Left hindlimb (tissue), 1 donor: ENCODE measurements around the gene CLMN.

Experiments used
- DNase-seq: peaks from one replicate; pipeline ENCODE4 v3.0.0-alpha.2; 2018

Gene CLMN, protein sequence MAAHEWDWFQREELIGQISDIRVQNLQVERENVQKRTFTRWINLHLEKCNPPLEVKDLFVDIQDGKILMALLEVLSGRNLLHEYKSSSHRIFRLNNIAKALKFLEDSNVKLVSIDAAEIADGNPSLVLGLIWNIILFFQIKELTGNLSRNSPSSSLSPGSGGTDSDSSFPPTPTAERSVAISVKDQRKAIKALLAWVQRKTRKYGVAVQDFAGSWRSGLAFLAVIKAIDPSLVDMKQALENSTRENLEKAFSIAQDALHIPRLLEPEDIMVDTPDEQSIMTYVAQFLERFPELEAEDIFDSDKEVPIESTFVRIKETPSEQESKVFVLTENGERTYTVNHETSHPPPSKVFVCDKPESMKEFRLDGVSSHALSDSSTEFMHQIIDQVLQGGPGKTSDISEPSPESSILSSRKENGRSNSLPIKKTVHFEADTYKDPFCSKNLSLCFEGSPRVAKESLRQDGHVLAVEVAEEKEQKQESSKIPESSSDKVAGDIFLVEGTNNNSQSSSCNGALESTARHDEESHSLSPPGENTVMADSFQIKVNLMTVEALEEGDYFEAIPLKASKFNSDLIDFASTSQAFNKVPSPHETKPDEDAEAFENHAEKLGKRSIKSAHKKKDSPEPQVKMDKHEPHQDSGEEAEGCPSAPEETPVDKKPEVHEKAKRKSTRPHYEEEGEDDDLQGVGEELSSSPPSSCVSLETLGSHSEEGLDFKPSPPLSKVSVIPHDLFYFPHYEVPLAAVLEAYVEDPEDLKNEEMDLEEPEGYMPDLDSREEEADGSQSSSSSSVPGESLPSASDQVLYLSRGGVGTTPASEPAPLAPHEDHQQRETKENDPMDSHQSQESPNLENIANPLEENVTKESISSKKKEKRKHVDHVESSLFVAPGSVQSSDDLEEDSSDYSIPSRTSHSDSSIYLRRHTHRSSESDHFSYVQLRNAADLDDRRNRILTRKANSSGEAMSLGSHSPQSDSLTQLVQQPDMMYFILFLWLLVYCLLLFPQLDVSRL

DNA sequence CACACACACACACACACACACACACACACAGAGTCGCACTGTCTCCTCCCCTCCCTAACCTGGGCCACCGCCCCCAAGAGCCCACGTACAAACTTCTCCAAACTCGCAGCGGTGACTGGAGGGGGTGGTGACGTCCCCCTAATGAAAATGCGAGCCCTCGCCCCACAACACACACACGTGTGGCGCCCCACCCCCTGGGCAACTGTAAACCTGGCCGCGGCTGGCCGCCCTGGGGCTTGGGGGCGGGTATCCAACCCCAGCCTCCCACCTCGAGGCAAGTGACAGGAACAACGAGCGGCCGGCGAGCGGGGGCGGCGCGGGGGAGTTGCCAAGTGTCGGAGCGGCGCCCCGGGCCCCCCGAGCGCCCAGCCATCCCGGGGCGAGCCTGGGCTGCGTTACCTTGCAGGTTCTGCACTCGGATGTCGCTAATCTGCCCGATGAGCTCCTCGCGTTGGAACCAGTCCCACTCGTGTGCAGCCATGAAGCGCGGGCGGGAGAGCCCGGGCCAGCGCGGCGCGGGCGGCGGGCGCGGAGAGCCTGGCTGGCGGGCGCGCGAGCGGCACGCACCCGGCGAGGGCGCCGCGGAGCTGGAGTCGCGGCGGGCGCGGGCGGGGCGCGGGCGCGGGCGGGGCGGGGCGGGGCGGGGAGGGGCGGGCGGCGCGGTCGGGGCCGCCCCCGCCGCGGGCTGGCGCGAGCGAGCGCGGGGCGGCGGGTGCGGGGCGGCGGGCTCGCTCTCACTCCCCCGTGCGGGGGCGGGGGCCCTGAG lies at the start of gene CLMN:
Gene CLMN (minus strand): TSS at position 597 of the 766 bp plus-strand sequence. CDS start 116 bp downstream, at position 481.
- DNase-seq = peak; percentile 66

DNA sequence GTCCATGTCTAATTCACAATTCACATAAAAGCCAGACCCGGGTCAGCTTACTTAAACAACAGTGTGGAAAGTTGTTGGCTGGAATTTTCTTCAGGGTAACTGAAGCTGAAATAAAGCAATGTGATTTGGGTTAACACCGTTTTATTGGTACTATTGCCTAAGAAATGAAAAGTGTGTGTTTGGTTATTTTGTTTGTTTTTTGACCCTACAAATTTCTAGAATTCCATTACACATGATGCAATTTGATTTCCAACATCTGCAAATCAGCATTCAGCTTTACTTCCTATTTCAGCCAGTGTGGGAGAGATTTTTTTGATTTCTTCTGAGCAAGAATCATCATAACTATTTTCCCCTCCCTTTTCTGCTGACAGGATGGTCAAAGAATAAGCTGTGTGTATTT lies 45.7 kb upstream of the CLMN start:
- DNase-seq = no peak

DNA sequence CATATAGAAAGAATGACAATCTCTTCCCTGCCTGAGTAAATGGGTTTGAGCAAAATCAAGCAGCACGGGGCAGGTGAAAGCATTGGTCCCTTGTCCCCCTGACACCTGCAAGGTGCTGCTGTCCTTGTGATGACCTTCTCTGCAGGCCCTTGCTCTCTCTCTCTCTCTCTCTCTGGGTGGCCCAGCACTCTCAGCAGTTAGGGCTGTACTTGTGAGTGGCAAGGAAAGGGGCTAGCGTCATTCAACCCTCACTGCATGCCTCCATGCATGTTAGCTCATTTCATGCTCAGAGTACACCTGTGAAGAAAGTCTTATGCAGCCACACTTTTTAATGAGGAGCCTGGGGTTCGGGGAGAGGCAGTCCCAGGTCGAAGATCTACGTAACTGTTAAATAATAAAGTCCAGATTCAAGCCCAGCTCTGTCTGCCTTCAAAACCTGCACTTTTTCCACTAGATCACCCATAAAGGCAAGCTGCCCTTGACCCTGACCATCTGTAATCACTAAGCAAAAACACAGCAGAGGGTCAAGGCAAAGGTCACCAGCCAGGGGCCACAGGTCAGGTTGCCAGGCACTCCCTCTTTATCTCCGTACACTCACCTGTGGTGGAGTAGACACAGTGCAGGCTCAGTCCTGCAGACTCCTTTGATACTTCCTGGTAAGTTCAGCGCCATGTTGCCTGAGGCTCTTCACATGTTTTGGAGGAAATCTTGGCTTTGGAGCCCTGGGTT lies 44.9 kb upstream of the CLMN start:
- DNase-seq = no peak

DNA sequence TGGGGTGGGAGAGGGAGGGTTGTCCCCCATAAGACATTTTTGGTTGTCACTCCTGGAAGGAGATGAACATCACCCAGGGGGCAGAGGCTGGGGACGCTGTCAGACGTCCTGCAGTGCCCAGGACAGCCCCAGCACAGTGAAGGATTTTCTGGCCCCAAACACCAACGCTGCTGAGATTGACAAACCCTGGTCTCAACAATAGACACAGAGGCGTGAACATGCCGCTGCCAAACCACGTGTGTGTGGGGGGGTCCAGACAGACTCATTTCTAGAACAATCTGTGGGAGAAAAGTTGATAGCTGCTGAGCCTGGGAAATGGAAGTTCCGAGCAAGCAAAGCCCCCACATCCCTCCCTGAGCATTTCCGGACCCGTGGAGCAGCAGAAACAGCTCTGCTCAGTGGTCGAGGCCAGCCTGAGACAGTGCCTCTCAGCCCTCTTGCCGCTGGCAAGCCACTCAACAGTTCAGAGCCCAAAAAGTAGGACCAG lies 43.8 kb upstream of the CLMN start:
- no peak for DNase-seq

DNA sequence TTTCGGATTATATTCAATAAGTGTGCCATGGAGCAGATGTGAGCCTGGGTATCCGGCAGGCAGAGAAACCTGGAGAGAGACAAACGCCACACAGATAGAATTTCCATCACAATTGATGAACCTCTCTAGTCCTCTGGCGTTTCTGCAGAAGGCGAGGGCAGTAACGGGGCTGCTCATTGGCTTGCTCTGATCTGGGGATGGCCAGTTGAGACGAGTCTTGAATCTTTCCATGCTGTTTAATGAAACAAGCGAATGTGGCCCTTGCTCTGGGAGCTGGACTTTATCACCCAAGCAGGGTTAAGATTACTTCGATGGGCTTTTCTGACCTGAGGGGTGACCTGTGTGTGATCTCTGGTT lies 42.4 kb upstream of the CLMN start:
- DNase-seq = no peak

DNA sequence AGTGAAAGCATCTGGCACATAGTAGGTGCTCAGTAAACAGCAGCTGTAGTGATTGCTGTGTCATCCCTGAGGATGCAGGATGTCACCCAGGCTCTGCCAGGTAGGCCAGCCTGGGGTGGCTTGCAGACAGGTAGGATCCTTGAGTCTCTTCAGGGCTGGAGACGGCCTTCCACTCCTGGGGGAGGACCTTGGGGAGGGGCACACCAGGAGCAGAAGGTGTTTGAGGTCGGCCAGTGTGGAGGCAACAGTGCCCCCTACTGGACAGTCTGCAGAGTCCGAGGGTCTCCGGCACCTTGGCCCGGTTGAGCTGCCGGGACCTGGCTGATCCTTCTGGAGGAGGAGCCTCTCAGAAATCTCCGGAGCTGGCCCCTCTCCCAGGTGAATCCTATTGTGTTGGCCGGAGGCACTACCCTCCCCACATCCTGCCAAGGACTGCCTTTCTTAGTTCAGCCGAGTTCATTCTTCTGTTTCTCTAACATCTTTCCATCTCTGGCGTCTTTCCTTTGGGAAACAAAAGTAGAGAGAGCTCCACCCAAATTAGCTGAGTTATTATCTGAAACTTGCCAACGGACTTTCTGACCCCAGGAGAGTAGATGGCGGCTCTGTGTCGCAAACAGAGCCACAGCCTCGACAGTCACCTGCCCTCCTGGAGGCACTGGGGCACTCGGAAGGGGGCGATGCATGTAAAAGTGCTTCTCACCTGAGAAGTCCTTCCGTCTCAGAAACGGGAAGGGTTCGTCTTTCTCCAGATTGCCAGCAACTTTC lies 41.8 kb upstream of the CLMN start:
- no peak for DNase-seq

DNA sequence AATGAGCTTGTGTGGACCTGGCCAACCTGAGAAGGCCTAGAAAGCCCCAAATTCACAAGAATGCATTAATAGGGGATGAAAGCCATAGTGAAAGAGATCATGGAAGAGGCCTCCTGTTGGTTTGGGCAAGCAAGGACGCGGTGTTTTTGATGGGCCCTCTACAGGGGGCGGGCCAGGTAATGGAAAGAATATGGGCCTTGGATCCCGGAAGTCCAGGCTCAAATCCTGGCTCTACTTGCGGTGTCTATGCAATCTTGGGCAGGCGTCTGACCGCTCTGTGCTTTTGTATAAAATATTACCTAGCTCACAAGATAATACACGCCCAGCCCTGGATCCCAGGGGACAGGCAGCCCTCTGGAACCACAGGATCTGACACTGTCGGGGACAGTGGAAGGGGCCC lies 41.1 kb upstream of the CLMN start:
- DNase-seq = no peak

DNA sequence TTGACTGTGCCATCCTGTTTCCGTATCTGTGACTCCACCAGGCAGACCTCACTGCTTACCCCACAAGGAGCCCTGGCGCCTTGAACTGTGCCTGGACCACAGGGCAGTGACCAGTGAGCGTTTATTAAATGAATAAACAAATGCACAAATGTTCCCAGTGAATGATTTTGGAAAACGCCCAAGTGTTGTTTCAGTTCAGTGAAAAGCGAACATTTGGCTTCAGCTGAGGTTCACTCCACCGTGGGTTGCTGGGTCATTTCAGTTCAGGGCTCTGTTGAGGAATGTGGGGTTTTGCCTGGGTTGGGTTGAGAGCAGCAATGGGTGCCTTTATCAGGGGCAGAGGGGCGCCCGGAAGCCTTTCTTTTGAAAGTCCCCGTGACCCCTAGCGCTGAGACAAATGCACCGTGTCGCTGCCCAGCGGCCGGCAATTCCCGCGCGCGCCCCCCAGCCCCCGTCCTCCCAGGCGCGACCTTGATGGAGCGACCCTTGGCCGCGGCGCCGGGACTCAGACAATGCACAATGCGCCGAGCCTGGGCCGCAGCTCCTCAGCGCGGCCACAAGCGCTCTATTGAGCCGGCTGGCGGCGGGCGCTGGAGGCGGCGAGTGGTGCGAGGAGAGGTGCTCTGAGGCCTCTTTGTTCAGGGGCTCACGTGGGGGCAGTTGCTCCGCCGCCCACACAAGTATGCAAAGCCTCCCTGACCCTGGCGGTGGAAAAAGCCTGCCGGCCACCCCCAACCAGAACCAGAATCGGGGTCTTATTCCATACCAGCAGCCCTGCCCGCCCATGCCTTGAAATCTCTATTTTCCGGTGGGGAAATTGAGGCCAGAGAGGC lies 40.5 kb upstream of the CLMN start:
- peak; percentile 59 for DNase-seq

DNA sequence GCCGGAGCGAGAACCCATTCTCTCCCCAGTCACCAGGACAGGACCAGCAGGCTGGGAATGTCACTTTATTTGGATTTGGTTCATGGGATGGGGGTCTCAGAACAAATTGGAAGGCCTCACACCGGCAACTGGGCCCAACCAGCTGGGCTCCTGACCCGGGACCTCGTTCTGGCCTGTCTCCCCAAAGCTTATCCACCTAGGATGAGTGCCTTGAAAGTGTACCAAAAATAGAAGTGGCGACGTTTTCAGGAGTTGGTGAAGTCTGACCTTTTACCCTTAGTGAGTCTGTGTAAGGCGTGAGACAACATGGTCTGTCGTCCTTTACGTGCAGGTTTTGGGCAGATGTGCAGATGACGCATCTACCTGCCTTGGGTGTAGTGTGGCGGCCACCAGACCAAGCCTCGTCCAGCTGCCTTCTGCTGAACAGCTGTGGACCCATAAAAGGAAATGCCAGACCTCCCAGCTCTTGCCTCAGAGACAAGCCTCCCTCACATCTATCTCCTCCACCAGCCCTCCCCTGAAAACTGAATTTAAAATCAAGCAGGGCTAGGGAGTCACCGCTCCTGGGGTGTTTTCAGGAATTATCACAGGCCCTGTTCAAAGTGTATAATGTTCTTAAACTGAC lies 36.6 kb upstream of the CLMN start:
- no peak for DNase-seq

DNA sequence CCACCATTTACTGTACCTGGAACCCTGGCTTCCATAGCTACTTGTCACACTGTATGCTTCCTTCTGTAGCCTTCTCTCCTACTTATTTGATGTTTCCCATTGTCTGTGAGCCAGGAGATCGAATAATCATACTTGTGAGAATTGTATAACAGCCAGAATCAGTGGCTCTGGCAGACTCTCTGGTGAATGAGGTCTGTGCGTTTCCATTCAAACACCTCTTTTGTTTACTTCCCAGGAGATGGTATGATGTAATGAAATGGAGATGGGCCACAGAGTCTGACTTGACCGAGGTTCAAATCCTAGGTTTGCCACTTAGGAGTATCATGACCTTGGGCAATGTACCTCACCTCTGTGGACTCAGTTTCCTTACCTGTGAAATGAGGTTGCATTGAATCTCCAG lies 35.7 kb upstream of the CLMN start:
- DNase-seq = no peak

DNA sequence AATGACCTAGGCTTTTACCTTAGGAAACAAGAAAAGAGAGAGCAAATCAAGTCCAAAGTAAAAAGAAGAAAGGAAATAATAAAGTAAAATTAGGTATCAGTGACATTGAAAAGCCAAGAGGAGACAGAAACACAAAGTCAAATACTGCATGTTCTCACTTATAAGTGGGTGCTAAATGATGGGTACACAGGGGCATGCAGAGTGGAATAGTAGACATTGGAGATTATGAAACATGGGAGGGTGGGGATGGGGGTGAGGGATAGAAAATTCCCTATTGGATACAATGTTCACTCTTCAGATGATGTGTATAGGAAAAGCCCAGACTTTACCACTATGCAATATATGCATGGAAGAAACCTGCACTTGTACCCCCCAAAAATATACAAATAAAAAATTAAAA lies 35.1 kb upstream of the CLMN start:
- no peak for DNase-seq

DNA sequence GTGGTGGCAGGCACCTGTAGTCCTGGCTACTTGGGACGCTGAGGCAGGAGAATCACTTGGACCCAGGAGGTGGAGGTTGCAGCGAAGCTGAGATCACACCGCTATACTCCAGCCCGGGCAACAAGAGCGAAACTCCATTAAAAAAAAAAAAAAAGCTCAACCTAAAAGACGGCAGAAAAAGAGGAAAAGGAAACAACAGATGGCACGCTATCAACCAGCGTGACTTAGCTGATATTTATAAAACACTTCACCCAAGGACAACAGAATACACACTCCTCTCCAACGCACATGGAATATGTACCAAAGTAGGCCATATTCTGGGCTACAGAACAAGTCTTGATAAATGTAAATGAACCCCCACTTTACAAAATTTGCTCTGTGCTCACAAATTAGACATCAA lies 34.0 kb upstream of the CLMN start:
- DNase-seq = no peak

DNA sequence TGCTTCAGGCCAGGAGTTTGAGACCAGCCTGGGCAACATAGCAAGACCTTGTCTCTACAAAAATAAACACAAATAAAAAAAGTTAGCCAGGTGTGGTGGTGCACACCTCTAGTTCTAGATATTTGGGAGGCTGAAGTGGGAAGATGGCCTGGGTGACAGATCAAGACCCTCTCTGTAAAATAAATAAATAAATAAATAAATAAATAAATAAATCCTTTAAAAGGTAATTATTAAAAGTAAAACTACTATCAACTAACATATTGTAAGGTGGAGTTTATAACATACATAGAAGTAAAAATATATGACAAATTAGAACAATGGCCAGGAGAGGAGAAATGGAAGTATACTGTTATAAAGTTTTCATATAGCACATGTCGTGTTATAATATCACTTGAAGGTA lies 33.3 kb upstream of the CLMN start:
- DNase-seq = no peak

DNA sequence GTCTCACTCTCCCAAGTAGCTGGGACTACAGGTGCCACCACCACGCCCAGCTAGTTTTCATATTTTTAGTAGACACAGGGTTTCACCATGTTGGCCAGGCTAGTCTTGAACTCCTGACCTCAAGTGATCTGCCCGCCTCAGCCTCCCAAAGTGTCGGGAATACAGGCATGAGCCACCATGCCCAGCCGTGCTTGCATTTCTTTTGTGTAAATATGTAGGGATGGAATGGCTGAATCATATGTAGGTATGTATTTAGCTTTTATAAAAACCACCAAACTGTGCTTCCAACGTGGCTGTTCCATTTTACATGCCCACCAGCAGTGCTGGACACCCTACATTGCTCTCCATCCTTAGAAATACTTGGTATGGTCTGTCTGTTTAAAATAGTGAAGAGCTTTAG lies 32.8 kb upstream of the CLMN start:
- no peak for DNase-seq

DNA sequence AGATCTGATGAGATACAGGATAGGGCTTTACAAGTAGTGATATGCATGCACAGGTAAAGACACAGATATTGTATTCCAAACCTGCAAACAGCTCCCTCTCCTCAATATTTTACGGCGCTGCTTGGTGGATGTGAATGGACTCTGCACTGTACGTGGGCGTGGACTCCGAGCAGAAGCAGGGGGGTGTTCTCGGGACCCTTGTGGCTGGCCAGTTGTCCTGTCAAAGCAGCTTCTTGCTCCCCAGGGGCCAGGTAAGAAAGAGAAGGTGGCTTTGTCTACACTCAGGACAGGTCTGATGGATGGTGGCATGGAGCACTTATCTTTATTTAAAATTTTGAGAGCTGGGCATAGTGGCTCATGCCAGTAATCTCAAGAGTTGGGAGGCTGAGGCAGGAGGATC lies 29.5 kb upstream of the CLMN start:
- DNase-seq = no peak

DNA sequence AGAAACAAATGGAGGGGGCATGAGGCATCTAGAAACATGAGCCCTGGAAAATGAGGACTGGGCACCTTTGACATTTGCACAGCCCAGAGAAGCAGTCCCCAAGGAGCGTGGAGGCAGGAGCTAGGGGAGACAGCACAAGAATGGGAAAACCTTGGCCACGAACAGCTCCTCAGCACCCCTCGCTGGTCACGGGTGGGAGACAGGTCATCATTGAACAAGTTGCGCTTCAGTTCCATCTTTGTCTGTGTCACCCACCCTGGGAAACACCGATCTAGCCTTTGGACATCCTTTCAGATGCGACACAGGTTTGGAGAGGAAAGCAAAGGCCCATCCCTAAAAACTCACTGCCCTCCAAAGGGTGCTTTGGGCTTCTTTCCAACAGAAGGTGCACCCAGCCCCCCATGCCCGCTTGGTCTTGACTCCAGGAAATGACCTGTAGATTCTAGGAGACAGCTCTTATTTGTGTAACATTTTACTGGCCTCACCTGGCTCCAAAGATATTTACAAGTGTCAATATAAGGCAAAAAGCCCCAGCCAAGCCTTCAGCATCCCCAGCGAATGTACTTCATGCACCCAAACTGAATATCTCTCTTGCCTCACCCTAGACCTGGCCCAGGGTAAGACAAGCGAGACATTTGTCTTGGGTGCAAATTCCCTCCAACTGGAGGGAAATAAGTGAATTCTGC lies 28.8 kb upstream of the CLMN start:
- no peak for DNase-seq

DNA sequence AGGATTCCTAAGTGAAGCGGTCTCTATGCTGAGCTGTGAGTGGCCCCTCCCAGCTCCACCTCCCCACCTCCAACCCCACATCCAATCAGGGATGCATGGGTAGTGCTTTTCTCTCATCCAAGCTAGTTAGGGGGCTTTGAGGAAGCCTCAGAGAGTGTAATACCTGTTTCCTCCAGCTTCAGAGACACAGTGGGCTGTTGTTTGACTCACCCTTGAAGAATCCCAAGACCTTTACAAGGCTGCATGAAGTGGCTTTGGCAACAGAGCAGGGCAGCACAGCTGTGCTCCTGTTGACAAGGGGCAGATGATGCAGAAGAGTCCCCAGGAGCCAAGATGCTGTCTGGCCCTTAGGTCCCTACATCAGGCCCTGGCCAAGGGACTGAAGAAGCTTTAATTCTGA lies 27.1 kb upstream of the CLMN start:
- DNase-seq = no peak

DNA sequence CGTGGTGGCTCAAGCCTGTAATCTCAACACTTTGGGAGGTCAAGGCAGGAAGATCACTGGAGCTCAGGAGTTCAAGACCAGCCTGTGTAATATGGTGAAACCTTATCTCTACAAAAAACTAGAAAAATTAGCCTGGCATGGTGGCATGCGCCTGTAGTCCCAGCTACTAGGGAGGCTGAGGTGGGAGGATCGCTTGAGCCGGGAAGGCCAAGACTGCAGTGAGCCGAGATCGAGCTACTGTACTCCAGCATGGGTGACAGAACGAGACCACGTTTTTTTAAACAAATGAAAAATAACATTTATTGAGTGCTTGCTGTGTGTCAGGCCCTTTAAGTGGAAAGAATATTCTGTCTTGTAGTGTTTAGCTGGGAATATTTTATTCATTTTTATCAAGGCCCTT lies 26.6 kb upstream of the CLMN start:
- no peak for DNase-seq

DNA sequence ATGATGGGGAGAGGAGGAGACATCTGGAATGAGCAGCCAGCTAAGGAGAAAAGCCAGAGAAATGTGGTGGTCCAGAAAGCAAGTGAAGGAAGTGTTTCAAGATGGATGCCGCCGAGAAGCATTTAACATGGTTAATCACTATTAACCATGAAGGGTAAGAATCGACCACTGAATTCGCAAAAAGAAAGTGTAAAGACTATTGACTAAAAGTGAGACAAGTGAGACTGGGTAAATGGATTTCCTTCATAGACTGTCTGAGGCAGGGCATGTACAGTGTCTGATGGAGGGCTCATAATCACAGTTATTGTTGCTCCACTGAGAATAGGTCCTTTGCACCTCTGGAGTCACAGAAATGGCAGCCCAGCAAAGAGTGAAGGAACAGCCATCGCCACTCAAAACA lies 25.3 kb upstream of the CLMN start:
- no peak for DNase-seq

DNA sequence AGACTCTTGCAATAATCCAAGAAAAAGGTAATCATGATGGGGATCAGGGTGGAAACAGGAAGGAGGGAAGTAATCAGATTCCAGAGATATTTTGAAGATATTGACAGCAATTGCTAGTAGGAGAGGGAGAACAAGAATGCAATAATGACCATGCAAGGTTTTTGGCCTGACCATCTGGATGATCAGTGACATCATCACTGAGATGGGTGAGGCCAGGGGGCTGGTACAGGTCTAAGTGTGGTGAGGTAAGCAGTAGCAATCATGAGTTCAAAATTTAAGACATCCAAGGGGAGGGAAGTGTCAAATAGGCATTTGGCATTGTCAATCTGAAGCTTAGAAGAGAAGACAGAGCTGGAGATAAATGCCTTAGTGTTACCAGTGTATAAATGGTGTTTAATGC lies 24.8 kb upstream of the CLMN start:
- no peak for DNase-seq
